HUES6 (cell line): ENCODE data around the gene CCDC80.
A peak's percentile ranks its signal among the peaks of the same experiment; 100 is the strongest.

Experiments used
- H3K27ac ChIP-seq: 2 replicates; pipeline ENCODE4 v1.7.0; 2013; ENCODE audit warnings: low read depth, mild to moderate bottlenecking, low read length, inconsistent platforms
- H3K27me3 ChIP-seq: 2 replicates; pipeline ENCODE4 v1.6.1; 2013; ENCODE audit warnings: low read length; ENCODE audit not compliant: control insufficient read depth, insufficient read depth
- H3K36me3 ChIP-seq: 2 replicates; pipeline ENCODE4 v1.6.1; 2013; ENCODE audit warnings: low read length; ENCODE audit not compliant: control insufficient read depth, insufficient read depth
- H3K4me1 ChIP-seq: 2 replicates; pipeline ENCODE4 v1.6.1; 2013; ENCODE audit warnings: low read length; ENCODE audit not compliant: control insufficient read depth, insufficient read depth
- H3K4me3 ChIP-seq: 2 replicates; pipeline ENCODE4 v1.5.1; 2013; ENCODE audit warnings: low read depth, low read length
- H3K9ac ChIP-seq: one replicate; pipeline ENCODE4 v1.6.1; 2013; ENCODE audit warnings: mild to moderate bottlenecking, low read length
- H3K9me3 ChIP-seq: 2 replicates; pipeline ENCODE4 v1.6.1; 2013; ENCODE audit warnings: low read depth, low read length; ENCODE audit not compliant: control insufficient read depth, insufficient read depth

CCDC80 gene

DNA sequence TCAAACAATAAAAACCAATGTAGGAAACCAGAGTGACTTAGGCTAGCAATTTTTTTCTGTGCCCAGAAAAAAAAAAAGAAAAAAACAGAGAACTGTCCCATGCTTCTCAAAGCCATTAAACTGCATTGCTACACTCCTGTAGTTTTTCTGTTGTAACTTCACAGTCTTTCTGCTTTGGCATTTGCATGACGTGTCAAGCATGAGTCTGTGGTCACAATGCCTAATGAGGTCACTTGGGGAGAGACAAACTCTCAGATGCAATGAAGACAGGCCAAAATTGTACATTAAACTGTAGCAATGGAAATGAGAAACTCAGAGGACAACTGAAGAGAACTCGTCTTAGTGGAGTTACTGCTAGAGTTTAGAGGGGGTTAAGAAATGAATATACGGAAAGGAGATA, 30.8 kb downstream of the CCDC80 start:
- Histone ChIP-seq H3K9me3 (no peaks in the 10 kb centered on the region), H3K4me3 (no peak overlapping the region), H3K27ac (no peak overlapping the region), H3K36me3 (no peaks in the 10 kb centered on the region; the same call in 1 of the 2 replicates), H3K9ac (no peak overlapping the region), H3K27me3 (no peaks in the 10 kb centered on the region), H3K4me1 (peaks cover 10% of the 10 kb centered on the region)

DNA sequence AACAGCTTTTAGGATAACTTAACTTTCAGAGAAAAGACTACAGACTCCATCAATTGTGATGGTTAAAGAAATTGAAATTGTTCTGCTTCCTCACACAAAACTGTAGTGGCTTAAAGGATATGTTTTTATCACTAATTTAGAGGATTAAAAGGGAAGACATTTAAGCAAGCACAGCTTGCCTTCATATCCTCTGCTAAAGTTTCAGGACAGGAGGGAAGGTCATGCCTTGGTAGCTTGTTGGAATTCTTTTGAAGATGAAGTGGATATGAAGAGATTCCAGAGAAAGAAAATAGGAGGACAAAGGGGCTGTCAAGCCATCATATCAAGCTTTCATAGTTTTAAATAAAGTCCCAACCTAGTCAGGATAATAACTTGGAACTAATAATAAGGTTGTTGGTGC, 33.1 kb downstream of the CCDC80 start:
- Histone ChIP-seq H3K27me3 (no peaks in the 10 kb centered on the region), H3K4me1 (peaks cover 10% of the 10 kb centered on the region), H3K9ac (no peak overlapping the region), H3K27ac (no peak overlapping the region), H3K9me3 (no peaks in the 10 kb centered on the region), H3K36me3 (no peaks in the 10 kb centered on the region; the same call in 1 of the 2 replicates), H3K4me3 (no peak overlapping the region)

DNA sequence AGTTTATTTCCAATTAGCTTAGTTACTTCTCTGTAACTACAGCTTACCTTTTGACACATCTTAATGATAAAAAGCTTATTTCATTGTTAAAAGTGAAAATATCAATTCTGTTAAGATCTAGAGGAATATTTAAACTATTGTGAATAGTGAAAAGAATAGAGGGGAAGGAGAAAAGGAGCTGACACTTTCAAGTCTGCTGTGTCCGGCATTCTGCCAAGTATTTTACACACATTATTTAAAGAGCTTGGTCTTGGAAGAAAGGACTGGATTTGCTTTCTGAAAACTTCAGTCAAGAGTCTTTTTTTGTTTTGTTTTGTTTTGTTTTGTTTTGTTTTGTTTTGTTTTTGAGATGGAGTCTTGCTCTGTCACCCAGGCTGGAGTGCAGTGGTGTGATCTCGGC, 34.8 kb downstream of the CCDC80 start:
- no peaks in the 10 kb centered on the region for H3K9me3 ChIP-seq
- H3K4me3 ChIP-seq: no peak overlapping the region
- no peaks in the 10 kb centered on the region for H3K4me1 ChIP-seq
- H3K27me3 ChIP-seq: no peaks in the 10 kb centered on the region
- H3K9ac ChIP-seq: no peak overlapping the region
- H3K36me3 ChIP-seq: no peaks in the 10 kb centered on the region; the same call in 1 of the 2 replicates
- no peak overlapping the region for H3K27ac ChIP-seq

DNA sequence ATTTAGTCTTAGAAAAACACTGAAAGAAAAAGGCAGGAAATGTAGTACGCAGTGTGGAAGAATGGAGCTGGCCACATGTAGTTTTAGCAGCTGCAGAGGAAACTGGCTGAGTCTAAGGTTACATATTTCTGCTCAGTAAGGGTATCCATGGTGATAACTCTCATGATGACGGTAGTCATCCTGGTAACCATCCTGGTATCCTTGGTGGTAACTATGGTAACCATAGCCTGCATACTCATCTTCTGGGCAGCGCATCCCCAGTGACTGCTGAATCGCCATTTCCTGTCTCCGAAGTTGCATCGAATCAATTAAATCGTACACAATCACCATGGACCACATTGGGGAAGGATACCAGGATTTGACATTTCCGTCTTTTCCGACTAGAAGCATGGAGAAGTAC, 35.7 kb downstream of the CCDC80 start:
- H3K27ac ChIP-seq: no peak overlapping the region
- no peaks in the 10 kb centered on the region for H3K4me1 ChIP-seq
- H3K9ac ChIP-seq: no peak overlapping the region
- no peaks in the 10 kb centered on the region for H3K27me3 ChIP-seq
- H3K4me3 ChIP-seq: no peak overlapping the region
- H3K9me3 ChIP-seq: no peaks in the 10 kb centered on the region
- no peaks in the 10 kb centered on the region; the same call in 1 of the 2 replicates for H3K36me3 ChIP-seq

DNA sequence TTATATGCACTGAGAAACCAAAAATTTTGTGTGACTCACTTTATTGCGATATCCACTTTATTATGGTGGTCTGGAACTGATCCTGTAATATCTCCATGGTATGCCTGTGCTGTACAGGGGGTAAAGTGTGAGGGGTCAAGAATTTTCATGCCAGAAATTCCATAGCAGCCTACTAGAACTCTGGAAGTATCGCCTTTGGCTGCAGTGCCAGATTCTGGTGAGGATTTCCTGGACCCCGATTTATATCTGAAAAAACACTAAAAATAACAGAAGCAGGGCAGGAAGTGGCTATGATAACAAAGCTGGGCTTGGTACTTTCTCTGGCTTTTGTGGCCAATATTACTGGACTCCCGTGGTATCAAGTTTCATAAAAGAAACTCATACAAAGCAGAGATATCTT, 36.4 kb downstream of the CCDC80 start:
- Histone ChIP-seq H3K4me3 (no peak overlapping the region), H3K9me3 (no peaks in the 10 kb centered on the region), H3K27ac (no peak overlapping the region), H3K36me3 (no peaks in the 10 kb centered on the region), H3K4me1 (no peaks in the 10 kb centered on the region), H3K9ac (no peak overlapping the region), H3K27me3 (no peaks in the 10 kb centered on the region)

DNA sequence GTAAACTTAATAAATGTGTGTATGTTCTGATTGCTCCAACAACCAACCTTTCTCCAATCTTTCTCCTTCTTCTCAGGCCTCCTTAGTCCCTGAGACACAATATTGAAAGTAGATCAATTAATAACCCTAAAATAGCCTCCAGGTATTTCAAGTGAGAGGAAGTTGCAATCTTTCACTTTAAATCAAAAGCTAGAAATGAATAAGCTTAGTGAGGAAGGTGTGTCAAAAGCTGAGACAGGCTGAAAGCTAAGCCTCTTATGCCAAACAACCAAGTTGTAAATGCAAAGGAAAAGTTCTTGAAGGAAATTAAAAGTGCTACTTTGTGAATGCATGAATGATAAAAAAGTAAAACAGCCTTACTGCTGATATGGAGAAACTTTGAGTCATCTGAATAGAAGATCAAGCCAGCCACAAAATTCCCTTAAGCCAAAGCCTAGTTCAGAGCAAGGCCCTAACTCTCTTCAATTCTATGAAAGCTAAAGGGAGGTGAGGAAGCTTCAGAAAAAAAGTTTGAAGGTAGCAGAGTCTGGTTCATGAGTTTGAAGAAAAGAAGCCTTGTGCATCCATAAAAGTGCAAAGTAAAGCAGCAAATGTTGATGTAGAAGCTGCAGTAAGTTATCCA, 38.6 kb downstream of the CCDC80 start:
- Histone ChIP-seq H3K27me3 (no peaks in the 10 kb centered on the region), H3K4me3 (no peak overlapping the region), H3K36me3 (no peaks in the 10 kb centered on the region), H3K27ac (no peak overlapping the region), H3K4me1 (no peaks in the 10 kb centered on the region), H3K9me3 (no peaks in the 10 kb centered on the region), H3K9ac (no peak overlapping the region)

DNA sequence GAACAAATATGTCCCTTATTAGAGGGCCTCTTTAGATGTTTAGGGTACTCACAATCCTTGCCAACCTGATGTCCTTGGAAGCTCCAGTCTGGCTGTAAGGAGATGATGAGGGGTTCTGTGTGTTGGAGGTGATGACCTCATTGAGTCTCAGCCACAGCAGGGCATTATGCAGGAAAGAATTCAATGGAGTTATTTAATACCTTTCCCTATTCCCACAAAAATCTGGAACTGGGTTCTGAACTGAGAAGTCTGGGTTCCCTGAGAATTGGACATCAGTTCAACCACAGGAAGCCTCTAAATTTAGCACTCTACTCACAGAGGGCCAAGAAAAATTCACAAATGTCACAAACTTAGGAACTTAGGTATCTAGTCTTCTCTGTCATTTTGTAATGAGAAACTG, 42.2 kb downstream of the CCDC80 start:
- no peak overlapping the region for H3K4me3 ChIP-seq
- no peaks in the 10 kb centered on the region for H3K4me1 ChIP-seq
- H3K27me3 ChIP-seq: no peaks in the 10 kb centered on the region
- H3K9ac ChIP-seq: no peak overlapping the region
- no peaks in the 10 kb centered on the region for H3K9me3 ChIP-seq
- H3K27ac ChIP-seq: no peak overlapping the region
- H3K36me3 ChIP-seq: 0 out of 2 replicates have a peak, but pooled peaks cover 5% of the 10 kb centered on the region

DNA sequence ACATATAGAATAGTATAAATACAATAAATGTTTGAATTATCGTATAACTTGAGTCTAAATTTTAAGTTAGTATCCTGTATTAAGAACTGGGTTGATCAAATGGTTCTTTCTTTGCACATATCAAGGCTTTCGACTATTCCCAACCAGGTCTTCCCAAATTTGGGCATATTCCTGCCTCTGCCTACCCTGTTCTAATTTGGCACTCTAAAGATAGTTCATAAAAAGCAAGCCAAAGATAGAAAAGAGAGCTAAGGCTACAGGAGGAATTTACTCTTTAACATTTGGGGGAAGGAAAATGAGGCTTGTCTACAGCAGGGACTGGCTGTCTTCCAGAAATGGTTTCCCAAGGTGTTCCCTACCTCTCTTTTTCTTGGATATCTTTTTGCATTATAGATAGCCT, 43.0 kb downstream of the CCDC80 start:
- Histone ChIP-seq H3K9ac (no peak overlapping the region), H3K36me3 (0 out of 2 replicates have a peak, but pooled peaks cover 8% of the 10 kb centered on the region), H3K27me3 (no peaks in the 10 kb centered on the region), H3K9me3 (no peaks in the 10 kb centered on the region), H3K27ac (no peak overlapping the region), H3K4me3 (no peak overlapping the region), H3K4me1 (peaks cover 2% of the 10 kb centered on the region; the same call in 1 of the 2 replicates)

DNA sequence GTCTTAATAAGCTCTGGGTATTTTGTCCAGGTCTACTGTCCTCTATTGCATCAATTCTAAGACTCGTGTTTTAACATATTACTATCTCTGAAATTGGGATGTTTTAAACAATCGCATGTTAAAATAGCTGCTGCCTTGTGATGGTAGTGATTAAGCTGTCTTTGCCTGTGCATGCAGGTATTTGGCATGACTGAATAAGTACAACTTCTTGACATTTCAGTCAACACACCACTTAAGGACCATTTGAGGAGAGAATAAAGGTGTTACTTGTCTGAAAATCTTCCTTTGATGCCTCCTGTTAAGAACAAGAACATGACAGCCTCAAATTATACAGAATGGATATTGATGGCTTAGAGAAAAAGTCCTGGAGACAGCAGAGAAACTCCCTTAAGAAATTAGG, 46.1 kb downstream of the CCDC80 start:
- Histone ChIP-seq H3K9me3 (no peaks in the 10 kb centered on the region), H3K4me1 (peaks cover 10% of the 10 kb centered on the region), H3K9ac (no peak overlapping the region), H3K27me3 (no peaks in the 10 kb centered on the region), H3K27ac (no peak overlapping the region), H3K4me3 (no peak overlapping the region), H3K36me3 (0 out of 2 replicates have a peak, but pooled peaks cover 8% of the 10 kb centered on the region)

DNA sequence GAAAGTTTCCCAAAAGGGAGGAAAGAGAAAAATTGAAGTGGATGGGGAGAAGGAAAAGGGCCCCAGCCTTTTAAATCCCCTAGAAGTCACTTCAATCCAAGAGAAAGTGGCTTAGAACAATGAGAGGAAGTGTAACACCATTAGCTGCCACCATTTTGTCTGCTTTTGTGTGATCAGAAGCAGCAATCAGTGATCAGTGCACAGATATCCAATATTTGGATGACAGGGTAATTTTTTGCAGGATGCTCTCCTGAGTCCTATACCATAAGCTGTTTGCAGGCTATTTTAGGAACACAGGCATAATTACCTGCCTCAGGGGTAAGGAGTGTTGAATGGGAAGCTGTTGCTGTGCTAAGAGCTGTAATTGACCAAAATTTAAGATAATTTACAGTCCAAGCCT, 47.7 kb downstream of the CCDC80 start:
- Histone ChIP-seq H3K9me3 (no peaks in the 10 kb centered on the region), H3K27ac (peak overlapping the region; percentile 68; the same call in 1 of the 2 replicates), H3K4me3 (no peak overlapping the region), H3K9ac (no peak overlapping the region), H3K27me3 (no peaks in the 10 kb centered on the region), H3K36me3 (0 out of 2 replicates have a peak, but pooled peaks cover 8% of the 10 kb centered on the region), H3K4me1 (peaks cover 10% of the 10 kb centered on the region)

DNA sequence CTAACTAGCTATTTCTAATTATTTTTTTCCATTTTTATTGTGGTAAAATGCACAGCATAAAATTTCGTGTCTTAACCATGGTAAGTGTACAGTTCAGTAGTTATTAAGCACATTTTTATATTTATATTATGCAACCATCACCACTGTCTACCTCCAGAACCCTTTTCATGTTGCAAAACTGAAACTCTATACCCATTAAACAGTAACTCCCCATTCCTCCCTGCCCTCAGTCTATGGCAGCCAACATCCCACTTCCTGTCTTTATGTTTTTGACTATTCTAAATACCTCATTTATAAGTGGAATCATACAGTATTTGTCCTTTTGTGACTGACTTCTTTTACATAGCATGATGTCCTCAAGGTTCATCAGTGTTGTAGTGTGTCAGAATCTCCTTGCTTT, 53.6 kb downstream of the CCDC80 start:
- Histone ChIP-seq H3K9ac (no peak overlapping the region), H3K4me1 (peaks cover 9% of the 10 kb centered on the region), H3K27ac (no peak overlapping the region), H3K27me3 (no peaks in the 10 kb centered on the region), H3K9me3 (no peaks in the 10 kb centered on the region), H3K4me3 (no peak overlapping the region), H3K36me3 (peaks cover 35% of the 10 kb centered on the region)
